ENCODE measurements around the gene WDR18.

Gene WDR18

DNA sequence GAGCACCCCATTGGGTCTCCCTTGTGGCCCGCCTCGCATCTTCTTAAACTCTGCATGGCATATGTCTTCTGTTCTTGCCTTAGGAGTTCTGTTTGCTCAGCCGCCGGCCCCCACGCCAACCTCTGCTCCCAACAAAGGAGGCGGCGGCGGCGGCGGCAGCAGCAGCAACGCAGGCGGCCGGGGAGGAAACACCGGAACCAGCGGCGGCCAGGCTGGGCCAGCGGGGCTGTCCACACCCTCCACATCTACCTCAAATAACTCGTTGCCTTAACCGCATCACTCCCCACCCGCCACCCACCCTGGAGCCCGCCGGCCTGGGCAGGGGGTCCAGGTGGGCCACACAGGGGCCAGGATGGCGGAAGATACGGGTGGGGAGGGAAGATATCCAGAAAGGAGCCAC is 12.3 kb upstream of the WDR18 start:
- H3K27me3 ChIP-seq (ENCODE audit: insufficient read depth, poor library complexity, severe bottlenecking), result no peaks in the 10 kb centered on the region
- no peak for DNase-seq (ENCODE audit: low read depth in 1 of 2, low spot score in 1 of 2)
- H3K27ac ChIP-seq (replicated peaks), result no peak overlapping the region
- H3K4me3 ChIP-seq (replicated peaks; ENCODE audit: insufficient read depth, low read length), result no peak overlapping the region
- TF ChIP-seq POLR2AphosphoS5 (IDR thresholded peaks at IDR 0.05; ENCODE audit: low read depth) (no peak), SPI1 (IDR thresholded peaks at IDR 0.05; ENCODE audit: borderline replicate concordance, low read depth) (no peak), GABPA (IDR thresholded peaks at IDR 0.05; ENCODE audit: low read depth) (no peak), CTCF (IDR thresholded peaks at IDR 0.05; ENCODE audit: insufficient read depth, low read length) (no peak)
- TF ChIP-seq, protein P1, sequence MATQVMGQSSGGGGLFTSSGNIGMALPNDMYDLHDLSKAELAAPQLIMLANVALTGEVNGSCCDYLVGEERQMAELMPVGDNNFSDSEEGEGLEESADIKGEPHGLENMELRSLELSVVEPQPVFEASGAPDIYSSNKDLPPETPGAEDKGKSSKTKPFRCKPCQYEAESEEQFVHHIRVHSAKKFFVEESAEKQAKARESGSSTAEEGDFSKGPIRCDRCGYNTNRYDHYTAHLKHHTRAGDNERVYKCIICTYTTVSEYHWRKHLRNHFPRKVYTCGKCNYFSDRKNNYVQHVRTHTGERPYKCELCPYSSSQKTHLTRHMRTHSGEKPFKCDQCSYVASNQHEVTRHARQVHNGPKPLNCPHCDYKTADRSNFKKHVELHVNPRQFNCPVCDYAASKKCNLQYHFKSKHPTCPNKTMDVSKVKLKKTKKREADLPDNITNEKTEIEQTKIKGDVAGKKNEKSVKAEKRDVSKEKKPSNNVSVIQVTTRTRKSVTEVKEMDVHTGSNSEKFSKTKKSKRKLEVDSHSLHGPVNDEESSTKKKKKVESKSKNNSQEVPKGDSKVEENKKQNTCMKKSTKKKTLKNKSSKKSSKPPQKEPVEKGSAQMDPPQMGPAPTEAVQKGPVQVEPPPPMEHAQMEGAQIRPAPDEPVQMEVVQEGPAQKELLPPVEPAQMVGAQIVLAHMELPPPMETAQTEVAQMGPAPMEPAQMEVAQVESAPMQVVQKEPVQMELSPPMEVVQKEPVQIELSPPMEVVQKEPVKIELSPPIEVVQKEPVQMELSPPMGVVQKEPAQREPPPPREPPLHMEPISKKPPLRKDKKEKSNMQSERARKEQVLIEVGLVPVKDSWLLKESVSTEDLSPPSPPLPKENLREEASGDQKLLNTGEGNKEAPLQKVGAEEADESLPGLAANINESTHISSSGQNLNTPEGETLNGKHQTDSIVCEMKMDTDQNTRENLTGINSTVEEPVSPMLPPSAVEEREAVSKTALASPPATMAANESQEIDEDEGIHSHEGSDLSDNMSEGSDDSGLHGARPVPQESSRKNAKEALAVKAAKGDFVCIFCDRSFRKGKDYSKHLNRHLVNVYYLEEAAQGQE (IDR thresholded peaks at IDR 0.05; ENCODE audit: insufficient replicate concordance, low read depth), result no peak

DNA sequence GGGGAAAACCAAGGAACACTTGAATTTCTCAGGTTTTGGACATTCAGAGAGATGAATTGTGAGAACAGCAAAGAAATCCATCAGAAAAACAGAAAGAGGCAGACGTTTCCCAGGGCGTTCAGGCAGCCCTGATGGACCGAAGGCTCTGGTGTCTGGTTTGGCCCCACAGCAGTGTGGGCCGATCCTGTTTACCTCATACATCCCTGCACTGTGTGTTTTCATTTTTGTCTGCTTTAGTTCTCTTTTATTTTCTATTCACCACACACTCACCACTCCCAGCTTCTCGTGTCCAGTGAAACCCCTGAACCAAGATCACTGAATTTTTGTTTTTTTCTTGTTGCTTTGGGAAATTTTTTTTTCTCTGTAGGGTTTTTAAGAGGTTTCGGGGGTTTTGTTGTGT is 11.9 kb upstream of the WDR18 start:
- DNase-seq (ENCODE audit: low read depth in 1 of 2, low spot score in 1 of 2), result no peak
- TF ChIP-seq, protein P1 (IDR thresholded peaks at IDR 0.05; ENCODE audit: insufficient replicate concordance, low read depth), result no peak
- TF ChIP-seq CTCF (IDR thresholded peaks at IDR 0.05; ENCODE audit: insufficient read depth, low read length) (no peak), GABPA (IDR thresholded peaks at IDR 0.05; ENCODE audit: low read depth) (no peak), SPI1 (IDR thresholded peaks at IDR 0.05; ENCODE audit: borderline replicate concordance, low read depth) (no peak), POLR2AphosphoS5 (IDR thresholded peaks at IDR 0.05; ENCODE audit: low read depth) (no peak)
- Histone ChIP-seq H3K27ac (replicated peaks) (no peak overlapping the region), H3K27me3 (ENCODE audit: insufficient read depth, poor library complexity, severe bottlenecking) (no peaks in the 10 kb centered on the region), H3K4me3 (replicated peaks; ENCODE audit: insufficient read depth, low read length) (no peak overlapping the region)

DNA sequence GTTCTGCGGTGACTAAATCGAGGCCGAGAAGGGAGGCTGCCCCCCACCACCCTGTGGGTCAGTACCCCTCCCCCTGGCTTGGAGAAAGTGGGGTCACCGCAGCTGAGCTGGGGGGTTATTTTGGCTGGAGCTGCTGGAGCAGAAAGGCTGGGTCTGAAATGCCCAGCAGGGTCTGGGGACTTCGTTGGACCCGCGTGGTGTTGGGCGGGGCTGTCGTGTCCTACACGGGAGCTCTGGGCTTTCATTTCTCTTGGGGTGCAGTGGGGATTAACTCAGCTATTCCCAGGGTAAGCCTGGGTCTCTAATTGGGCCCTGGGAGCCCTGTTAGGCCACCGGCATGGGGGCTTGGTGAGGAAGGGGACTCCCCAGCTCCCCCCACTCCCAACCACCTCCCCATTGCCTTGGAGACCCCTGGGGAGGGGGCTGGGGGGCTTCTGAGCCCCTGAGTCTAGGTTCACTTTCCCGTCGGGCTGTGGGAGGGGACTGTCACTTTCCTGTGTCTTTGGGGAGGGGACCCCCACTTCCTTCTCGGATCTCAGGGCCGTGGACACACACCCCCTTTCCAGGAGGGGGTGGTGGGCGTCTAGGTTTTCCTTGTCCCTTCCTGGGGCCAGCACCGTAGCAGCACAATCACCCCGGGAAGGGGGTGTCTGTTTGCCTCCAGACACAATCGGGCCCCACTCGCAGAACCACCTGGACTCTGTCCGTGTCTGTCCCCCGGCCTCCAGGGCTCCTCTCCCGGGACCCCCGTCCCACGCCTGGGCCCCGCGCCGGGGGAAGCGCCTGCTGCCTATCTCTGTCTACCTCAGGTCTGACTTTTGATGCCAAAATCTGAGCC is 10.2 kb upstream of the WDR18 start:
- no peaks in the 10 kb centered on the region for H3K27me3 ChIP-seq (ENCODE audit: insufficient read depth, poor library complexity, severe bottlenecking)
- no peak for DNase-seq (ENCODE audit: low read depth in 1 of 2, low spot score in 1 of 2)
- TF ChIP-seq CTCF (IDR thresholded peaks at IDR 0.05; ENCODE audit: insufficient read depth, low read length) (no peak), POLR2AphosphoS5 (IDR thresholded peaks at IDR 0.05; ENCODE audit: low read depth) (no peak), GABPA (IDR thresholded peaks at IDR 0.05; ENCODE audit: low read depth) (no peak), SPI1 (IDR thresholded peaks at IDR 0.05; ENCODE audit: borderline replicate concordance, low read depth) (no peak)
- TF ChIP-seq, protein P1 (IDR thresholded peaks at IDR 0.05; ENCODE audit: insufficient replicate concordance, low read depth), result no peak
- no peak overlapping the region for H3K27ac ChIP-seq (replicated peaks)
- H3K4me3 ChIP-seq (replicated peaks; ENCODE audit: insufficient read depth, low read length), result no peak overlapping the region

Measured in HL-60 (cell line).